K562 (cell line): Measurements from ENCODE around the gene SIKE1. TPM values are rescaled to one million over a fixed set of nuclear protein-coding genes. Genes with fewer than 3 reads are reported as not detected.

Experiments
- ARHGAP35 ChIP-seq: fragments of 450-650 bp; IDR thresholded peaks from 2 replicates; pipeline ENCODE4 v1.6.1; 2018; ENCODE audit not compliant: partially characterized antibody
- E2F6 ChIP-seq, 2 experiments: IDR thresholded peaks; 2 replicates each; pipeline ENCODE4 v1.6.1; 2011; ENCODE audit warnings: borderline replicate concordance in 1 of 2, control low read depth in 1 of 2, low read depth in 1 of 2, low read length in 1 of 2, mild to moderate bottlenecking in 1 of 2, mixed read lengths in 1 of 2, moderate library complexity in 1 of 2; ENCODE audit not compliant: insufficient read depth in 1 of 2, insufficient read length in 1 of 2, poor library complexity in 1 of 2, severe bottlenecking in 1 of 2; ENCODE audit errors: extremely low read depth in 1 of 2
- HDAC6 ChIP-seq: IDR thresholded peaks from 2 replicates; pipeline ENCODE4 v1.6.1; 2012; ENCODE audit warnings: low read depth, mild to moderate bottlenecking, control low read depth, inconsistent platforms, low read length, moderate library complexity
- IFI16 ChIP-seq: fragments of 250-450 bp; sonication (Bioruptor Pico); IDR thresholded peaks from 2 replicates; pipeline ENCODE4 v2.1.2; 2022; ENCODE audit warnings: mild to moderate bottlenecking, inconsistent platforms
- KLF13 ChIP-seq: fragments of 450-650 bp; IDR thresholded peaks from 2 replicates; pipeline ENCODE4 v1.6.1; 2016; ENCODE audit warnings: missing genetic modification characterization, low read depth, mild to moderate bottlenecking, missing compliant biosample characterization, moderate library complexity, borderline replicate concordance
- MEF2D ChIP-seq: conservative IDR thresholded peaks from 2 replicates; pipeline ENCODE4 v1.6.1; 2016; ENCODE audit warnings: low read depth, missing genetic modification characterization, missing compliant biosample characterization
- TEAD1 ChIP-seq, 2 experiments: fragments of 450-650 bp in 1 of 2; sonication (generic) in 1 of 2; formaldehyde crosslinking; IDR thresholded peaks; 2 replicates each; pipeline versions ENCODE4 v1.4.0 to v1.8.0; 2020 to 2022; ENCODE audit warnings: mild to moderate bottlenecking in 2 of 2, missing genetic modification reagents in 1 of 2
- THRAP3 ChIP-seq: fragments of 450-650 bp; IDR thresholded peaks from 2 replicates; pipeline ENCODE4 v1.6.1; 2016; ENCODE audit warnings: mild to moderate bottlenecking, inconsistent platforms, borderline replicate concordance
- TOE1 ChIP-seq, 2 experiments: fragments of 450-650 bp in 1 of 2; sonication (generic) in 1 of 2; formaldehyde crosslinking in 1 of 2; IDR thresholded peaks; 2 replicates each; pipeline versions ENCODE4 v1.7.1 to v1.8.0; 2016 to 2022; ENCODE audit warnings: borderline replicate concordance in 2 of 2, mild to moderate bottlenecking in 2 of 2, antibody characterized with exemption in 1 of 2, inconsistent platforms in 1 of 2, low read depth in 1 of 2, missing genetic modification reagents in 1 of 2, moderate library complexity in 1 of 2
- TSHZ1 ChIP-seq: fragments of 250-450 bp; sonication (Bioruptor Pico); IDR thresholded peaks from 2 replicates; pipeline ENCODE4 v1.4.0; 2020; ENCODE audit warnings: mild to moderate bottlenecking, moderate library complexity
- ZNF23 ChIP-seq: fragments of 250-450 bp; sonication (Bioruptor Pico); IDR thresholded peaks from 2 replicates; pipeline ENCODE4 v1.4.0; 2020; ENCODE audit warnings: mild to moderate bottlenecking
- ZNF699 ChIP-seq: fragments of 250-450 bp; sonication (Bioruptor Pico); IDR thresholded peaks from 2 replicates; pipeline ENCODE4 v1.8.0; 2021; ENCODE audit warnings: mild to moderate bottlenecking, moderate library complexity; ENCODE audit not compliant: insufficient replicate concordance
- polyA plus RNA-seq, 8 experiments: library from polyadenylated mRNA; depleted of rRNA in 4 of 8; stranded (reverse) in 5 of 8; unstranded in 3 of 8; fragments of >200 nt; fragmentation: Nextera tagmentation in 2 of 8; fragmentation: Illumina TruSeq in 1 of 8; extraction: Ambion mirVana in 2 of 8; extraction: Trizol in 1 of 8; gene quantifications; 2 replicates each; pipeline versions ENCODE4 v1.2.1 to v1.2.3, GENCODE V29; 2011 to 2014; ENCODE audit warnings: inconsistent platforms in 1 of 8, missing spikeins in 1 of 8
- total RNA-seq, 7 experiments: library from RNA; depleted of rRNA in 6 of 7; stranded (reverse); fragments of >200 nt in 6 of 7; fragmentation: Illumina TruSeq in 2 of 7; extraction: Trizol in 2 of 7; gene quantifications; 2 replicates each; pipeline versions ENCODE4 v1.2.1 to v1.2.3, GENCODE V29; 2011 to 2021; ENCODE audit warnings: low replicate concordance in 1 of 7
- TF ChIP-seq, protein P1 (sequence below): IDR thresholded peaks from 2 replicates; pipeline ENCODE4 v1.6.1; 2014; ENCODE audit warnings: antibody characterized with exemption
- TF ChIP-seq, protein P2 (sequence below): fragments of 450-650 bp; conservative IDR thresholded peaks from 2 replicates; pipeline ENCODE4 v1.6.1; 2016; ENCODE audit warnings: missing genetic modification characterization, low read depth, mild to moderate bottlenecking, missing compliant biosample characterization, moderate library complexity
- TF ChIP-seq, protein P3 (sequence below): fragments of 200-400 bp; formaldehyde crosslinking; IDR thresholded peaks from 2 replicates; pipeline ENCODE4 v1.6.1; 2017; ENCODE audit warnings: mild to moderate bottlenecking, low read depth, low read length, moderate library complexity

Gene SIKE1
- total and polyA plus RNA-seq, 9 of the 15 experiments (the other 6 are each of a cell fraction or from before 2014, with no cell fraction given), result 21.8 to 144 (median 76.3) TPM

- TF ChIP-seq TOE1 (IDR thresholded peaks at IDR 0.05; ENCODE audit: borderline replicate concordance), result no peak
- no peak for TF ChIP-seq TOE1 (CRISPR knock-in tag; IDR thresholded peaks at IDR 0.05; ENCODE audit: borderline replicate concordance, low read depth)
- peak; percentile 6; the same call in 1 of the 2 replicates for TF ChIP-seq MEF2D (tag)
- TF ChIP-seq TEAD1 (CRISPR knock-in tag; IDR thresholded peaks at IDR 0.05), result peak in 1 of 2 experiments; percentile 57; a peak in 1 of 4 replicates
- TF ChIP-seq, protein P1, sequence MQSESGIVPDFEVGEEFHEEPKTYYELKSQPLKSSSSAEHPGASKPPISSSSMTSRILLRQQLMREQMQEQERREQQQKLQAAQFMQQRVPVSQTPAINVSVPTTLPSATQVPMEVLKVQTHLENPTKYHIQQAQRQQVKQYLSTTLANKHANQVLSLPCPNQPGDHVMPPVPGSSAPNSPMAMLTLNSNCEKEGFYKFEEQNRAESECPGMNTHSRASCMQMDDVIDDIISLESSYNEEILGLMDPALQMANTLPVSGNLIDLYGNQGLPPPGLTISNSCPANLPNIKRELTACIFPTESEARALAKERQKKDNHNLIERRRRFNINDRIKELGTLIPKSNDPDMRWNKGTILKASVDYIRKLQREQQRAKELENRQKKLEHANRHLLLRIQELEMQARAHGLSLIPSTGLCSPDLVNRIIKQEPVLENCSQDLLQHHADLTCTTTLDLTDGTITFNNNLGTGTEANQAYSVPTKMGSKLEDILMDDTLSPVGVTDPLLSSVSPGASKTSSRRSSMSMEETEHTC, result no peak
- TF ChIP-seq, protein P2, sequence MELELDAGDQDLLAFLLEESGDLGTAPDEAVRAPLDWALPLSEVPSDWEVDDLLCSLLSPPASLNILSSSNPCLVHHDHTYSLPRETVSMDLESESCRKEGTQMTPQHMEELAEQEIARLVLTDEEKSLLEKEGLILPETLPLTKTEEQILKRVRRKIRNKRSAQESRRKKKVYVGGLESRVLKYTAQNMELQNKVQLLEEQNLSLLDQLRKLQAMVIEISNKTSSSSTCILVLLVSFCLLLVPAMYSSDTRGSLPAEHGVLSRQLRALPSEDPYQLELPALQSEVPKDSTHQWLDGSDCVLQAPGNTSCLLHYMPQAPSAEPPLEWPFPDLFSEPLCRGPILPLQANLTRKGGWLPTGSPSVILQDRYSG (tag), result peak; percentile 57; the same call in 1 of the 2 replicates
- TF ChIP-seq TSHZ1, result no peak
- no peak for TF ChIP-seq THRAP3
- no peak for TF ChIP-seq ZNF23 (CRISPR knock-in tag)
- TF ChIP-seq, protein P3, sequence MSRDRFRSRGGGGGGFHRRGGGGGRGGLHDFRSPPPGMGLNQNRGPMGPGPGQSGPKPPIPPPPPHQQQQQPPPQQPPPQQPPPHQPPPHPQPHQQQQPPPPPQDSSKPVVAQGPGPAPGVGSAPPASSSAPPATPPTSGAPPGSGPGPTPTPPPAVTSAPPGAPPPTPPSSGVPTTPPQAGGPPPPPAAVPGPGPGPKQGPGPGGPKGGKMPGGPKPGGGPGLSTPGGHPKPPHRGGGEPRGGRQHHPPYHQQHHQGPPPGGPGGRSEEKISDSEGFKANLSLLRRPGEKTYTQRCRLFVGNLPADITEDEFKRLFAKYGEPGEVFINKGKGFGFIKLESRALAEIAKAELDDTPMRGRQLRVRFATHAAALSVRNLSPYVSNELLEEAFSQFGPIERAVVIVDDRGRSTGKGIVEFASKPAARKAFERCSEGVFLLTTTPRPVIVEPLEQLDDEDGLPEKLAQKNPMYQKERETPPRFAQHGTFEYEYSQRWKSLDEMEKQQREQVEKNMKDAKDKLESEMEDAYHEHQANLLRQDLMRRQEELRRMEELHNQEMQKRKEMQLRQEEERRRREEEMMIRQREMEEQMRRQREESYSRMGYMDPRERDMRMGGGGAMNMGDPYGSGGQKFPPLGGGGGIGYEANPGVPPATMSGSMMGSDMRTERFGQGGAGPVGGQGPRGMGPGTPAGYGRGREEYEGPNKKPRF, result no peak
- TF ChIP-seq IFI16 (CRISPR knock-in tag), result no peak
- TF ChIP-seq KLF13, result 0 out of 2 replicates have a peak, but pooled peaks have one; percentile 54
- no peak for TF ChIP-seq ARHGAP35
- peak; percentile 22 to 39 for TF ChIP-seq E2F6 (IDR thresholded peaks at IDR 0.05; ENCODE audit: borderline replicate concordance in 1 of 2, extremely low read depth in 1 of 2, insufficient read depth in 1 of 2, insufficient read length in 1 of 2, low read depth in 1 of 2, low read length in 1 of 2, poor library complexity in 1 of 2, severe bottlenecking in 1 of 2)
- no peak for TF ChIP-seq HDAC6
- TF ChIP-seq ZNF699 (CRISPR knock-in tag), result no peak
These were observed at the start of gene SIKE1 (continued) for GRCh38 chr1:114780344-114781226.
